Endothelial cell of umbilical vein (primary cell): ENCODE data around the gene MTARC2. TPM values are rescaled to one million over a fixed set of nuclear protein-coding genes. Genes with fewer than 3 reads are reported as not detected.

ENCODE experiments used
- BruUV-seq: library from RNA; stranded (reverse); fragments of 400-500 nt; replicated peaks from 2 replicates; lab custom pipeline; 2021; lab: Mats Ljungman, UMichigan
- CTCF ChIA-PET: fragments of 300-600, 350-600 bp; sonication (Branson Sonifier 250); formaldehyde crosslinking; loops from one replicate; lab custom pipeline; 2021; ENCODE audit warnings: antibody characterized with exemption, inconsistent platforms; lab: Charles Lee
- POLR2A ChIA-PET: fragments of 300-600, 350-600 bp; sonication (Branson Sonifier 250); formaldehyde crosslinking; loops from one replicate; lab custom pipeline; 2021; ENCODE audit warnings: antibody characterized with exemption, inconsistent platforms; lab: Charles Lee
- DNase-seq: peaks from one replicate; pipeline ENCODE4 v3.0.0-alpha.2; 2011; ENCODE audit warnings: low read depth, low spot score
- FAIRE-seq: peaks from 2 replicates; lab custom pipeline; 2011; peaks lifted over from hg19 to GRCh38; lab: Jason Lieb, UNC
- H2AFZ ChIP-seq: 2 replicates; pipeline ENCODE4 v1.6.0; 2012; ENCODE audit warnings: low read depth, low read length, control low read depth, inconsistent platforms
- H3K27ac ChIP-seq: 2 replicates; pipeline ENCODE4 v1.5.1; 2011; ENCODE audit warnings: low read depth, mild to moderate bottlenecking, control low read depth, low read length, moderate library complexity; ENCODE audit not compliant: insufficient read depth
- H3K27me3 ChIP-seq, 2 experiments: 2 replicates each; pipeline versions ENCODE4 v1.6.0 to v1.6.1; 2011; ENCODE audit warnings: low read length in 2 of 2, mixed read lengths in 1 of 2; ENCODE audit not compliant: control insufficient read depth in 2 of 2, insufficient read depth in 2 of 2
- H3K36me3 ChIP-seq, 2 experiments: 2 replicates in 1 of 2; 3 replicates in 1 of 2; pipeline ENCODE4 v1.5.1; 2011; ENCODE audit warnings: low read length in 2 of 2, mild to moderate bottlenecking in 1 of 2, moderate library complexity in 1 of 2; ENCODE audit not compliant: control insufficient read depth in 2 of 2, insufficient read depth in 2 of 2; ENCODE audit errors: extremely low read depth in 1 of 2
- H3K4me1 ChIP-seq: 3 replicates; pipeline ENCODE4 v1.5.1; 2011; ENCODE audit warnings: mild to moderate bottlenecking, low read length; ENCODE audit not compliant: control insufficient read depth, insufficient read depth; ENCODE audit errors: extremely low read depth
- H3K4me2 ChIP-seq: 2 replicates; pipeline ENCODE4 v1.6.1; 2011; ENCODE audit warnings: low read length, control low read depth, mixed read lengths; ENCODE audit not compliant: insufficient read depth
- H3K4me3 ChIP-seq, 3 experiments: fragments of 200-600 bp in 1 of 3; sonication (generic), shearing (Covaris generic) in 1 of 3; replicated peaks in 1 of 3; 2 replicates each; pipeline ENCODE4 v1.5.1; 2011 to 2016; ENCODE audit warnings: control low read depth in 3 of 3, low read length in 3 of 3, mild to moderate bottlenecking in 2 of 3, inconsistent platforms in 1 of 3, low read depth in 1 of 3, moderate library complexity in 1 of 3; ENCODE audit not compliant: insufficient read depth in 1 of 3
- H3K79me2 ChIP-seq: 2 replicates; pipeline ENCODE4 v1.6.0; 2012; ENCODE audit warnings: low read length, inconsistent platforms; ENCODE audit not compliant: control insufficient read depth, insufficient read depth
- H3K9ac ChIP-seq: replicated peaks from 2 replicates; pipeline ENCODE3; 2011; ENCODE audit warnings: low read length, control low read depth; ENCODE audit not compliant: insufficient read depth; ENCODE audit errors: extremely low read depth
- H3K9me1 ChIP-seq: replicated peaks from 3 replicates; pipeline ENCODE4 v1.6.0; 2011; ENCODE audit warnings: mild to moderate bottlenecking, low read length; ENCODE audit not compliant: control insufficient read depth, insufficient read depth; ENCODE audit errors: extremely low read depth
- H3K9me3 ChIP-seq: replicated peaks from 2 replicates; pipeline ENCODE4 v1.5.1; 2012; ENCODE audit warnings: low read length, inconsistent platforms; ENCODE audit not compliant: control insufficient read depth, insufficient read depth
- H4K20me1 ChIP-seq: replicated peaks from 2 replicates; pipeline ENCODE3; 2011; ENCODE audit warnings: mild to moderate bottlenecking, low read length; ENCODE audit not compliant: control insufficient read depth, insufficient read depth; ENCODE audit errors: extremely low read depth
- EZH2 ChIP-seq: IDR thresholded peaks from 2 replicates; pipeline ENCODE4 v1.6.1; 2012; ENCODE audit warnings: borderline replicate concordance, low read depth, mild to moderate bottlenecking, moderate library complexity, low read length, inconsistent platforms; ENCODE audit not compliant: severe bottlenecking
- FOS ChIP-seq: IDR thresholded peaks from 2 replicates; pipeline ENCODE4 v1.6.1; 2011; ENCODE audit warnings: mild to moderate bottlenecking, low read length, moderate library complexity, borderline replicate concordance; ENCODE audit not compliant: insufficient read depth
- GATA2 ChIP-seq: IDR thresholded peaks from 2 replicates; pipeline ENCODE4 v1.7.0; 2011; ENCODE audit warnings: low read depth, mild to moderate bottlenecking, moderate library complexity, mixed read lengths, low read length; ENCODE audit not compliant: insufficient read length, insufficient read depth
- JUN ChIP-seq: IDR thresholded peaks from 2 replicates; pipeline ENCODE4 v1.6.1; 2011; ENCODE audit warnings: borderline replicate concordance, low read depth; ENCODE audit not compliant: insufficient read length, insufficient read depth
- MAX ChIP-seq: IDR thresholded peaks from 2 replicates; pipeline ENCODE4 v1.6.1; 2011; ENCODE audit not compliant: insufficient read depth, insufficient read length
- MYC ChIP-seq: IDR thresholded peaks from one replicate; pipeline ENCODE4 v1.6.1; 2011; ENCODE audit warnings: mild to moderate bottlenecking, low read depth, low read length
- POLR2A ChIP-seq: IDR thresholded peaks from 2 replicates; pipeline ENCODE4 v1.6.1; 2012; ENCODE audit warnings: low read depth, mild to moderate bottlenecking, control low read depth, low read length
- POLR2AphosphoS5 ChIP-seq: IDR thresholded peaks from 2 replicates; pipeline ENCODE4 v1.6.1; 2012; ENCODE audit warnings: low read depth, mild to moderate bottlenecking, control low read depth, low read length, moderate library complexity; ENCODE audit not compliant: insufficient read depth
- dilution Hi-C: fragments of 300-500 bp; cut with MboI; formaldehyde crosslinking; loops from one replicate; pipeline ENCODE4 v1.15.0; 2019; ENCODE audit warnings: low sequenced_read_pairs; ENCODE audit not compliant: extremely low pct_ligation_motif_present
- intact Hi-C: fragments of 100-400 bp; cut with micrococcal nuclease; formaldehyde crosslinking; loops from one replicate; pipeline ENCODE4 v1.10.0; 2022
- polyA plus RNA-seq, 4 experiments: library from polyadenylated mRNA; depleted of rRNA in 3 of 4; stranded (reverse) in 3 of 4; unstranded in 1 of 4; fragments of >200 nt; gene quantifications; 2 replicates each; pipeline versions ENCODE4 v1.2.1 to v1.2.3, GENCODE V29; 2011 to 2012; ENCODE audit warnings: missing spikeins in 1 of 4
- total RNA-seq: library from RNA; stranded (reverse); gene quantifications from 2 replicates; pipeline ENCODE4 v1.2.3, GENCODE V29; 2021
- TF ChIP-seq, protein P1 (sequence below), 2 donors: IDR thresholded peaks; 1 replicate in 1 of 2; 2 replicates in 1 of 2; pipeline ENCODE4 v1.5.1; 2011; ENCODE audit warnings: low read length in 2 of 2, mild to moderate bottlenecking in 2 of 2, moderate library complexity in 2 of 2, control low read depth in 1 of 2, inconsistent platforms in 1 of 2, low read depth in 1 of 2; ENCODE audit not compliant: insufficient read depth in 1 of 2; ENCODE audit errors: extremely low read depth in 1 of 2

MTARC2 gene
- total and polyA plus RNA-seq, 2 donors (not counting 3 experiments of a cell fraction or from before 2014, with no cell fraction given): 9.8 to 14.1 TPM

GRCh38 chr1:220785166-220786056 is 37.3 kb downstream of the MTARC2 start:
- POLR2A ChIA-PET: interaction anchor here (0.6 kb wide), 1 partner anchor 249 kb away, joined by 3 read pairs; no protein-coding TSS in a partner anchor

More at GRCh38 chr1:220785166-220786056, 37.3 kb downstream of the MTARC2 start:
- no peak for FAIRE-seq
- dilution Hi-C loops (no loop called here), intact Hi-C loops (no loop called here)
- H3K9me1 ChIP-seq: no peaks in the 10 kb centered on the region
- peaks cover 0 to 2% of the 10 kb centered on the region in 2 experiments for H3K36me3 ChIP-seq
- no peaks in the 10 kb centered on the region for H3K9me3 ChIP-seq
- no peak overlapping the region for H3K4me3 ChIP-seq
- no TSS peak for BruUV-seq
- H2AFZ ChIP-seq: no peak overlapping the region
- no peak overlapping the region for H3K27ac ChIP-seq
- no peak for DNase-seq
- H3K9ac ChIP-seq: no peak overlapping the region
- peaks cover 12% of the 10 kb centered on the region for H3K4me1 ChIP-seq
- no peaks in the 10 kb centered on the region for H4K20me1 ChIP-seq
- TF ChIP-seq, protein P1, sequence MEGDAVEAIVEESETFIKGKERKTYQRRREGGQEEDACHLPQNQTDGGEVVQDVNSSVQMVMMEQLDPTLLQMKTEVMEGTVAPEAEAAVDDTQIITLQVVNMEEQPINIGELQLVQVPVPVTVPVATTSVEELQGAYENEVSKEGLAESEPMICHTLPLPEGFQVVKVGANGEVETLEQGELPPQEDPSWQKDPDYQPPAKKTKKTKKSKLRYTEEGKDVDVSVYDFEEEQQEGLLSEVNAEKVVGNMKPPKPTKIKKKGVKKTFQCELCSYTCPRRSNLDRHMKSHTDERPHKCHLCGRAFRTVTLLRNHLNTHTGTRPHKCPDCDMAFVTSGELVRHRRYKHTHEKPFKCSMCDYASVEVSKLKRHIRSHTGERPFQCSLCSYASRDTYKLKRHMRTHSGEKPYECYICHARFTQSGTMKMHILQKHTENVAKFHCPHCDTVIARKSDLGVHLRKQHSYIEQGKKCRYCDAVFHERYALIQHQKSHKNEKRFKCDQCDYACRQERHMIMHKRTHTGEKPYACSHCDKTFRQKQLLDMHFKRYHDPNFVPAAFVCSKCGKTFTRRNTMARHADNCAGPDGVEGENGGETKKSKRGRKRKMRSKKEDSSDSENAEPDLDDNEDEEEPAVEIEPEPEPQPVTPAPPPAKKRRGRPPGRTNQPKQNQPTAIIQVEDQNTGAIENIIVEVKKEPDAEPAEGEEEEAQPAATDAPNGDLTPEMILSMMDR (IDR thresholded peaks at IDR 0.05; ENCODE audit: extremely low read depth in 1 of 2, insufficient read depth in 1 of 2, low read depth in 1 of 2, low read length in 2 of 2): no peak
- TF ChIP-seq POLR2AphosphoS5 (no peak), GATA2 (no peak), MAX (no peak), JUN (no peak), FOS (no peak), EZH2 (no peak), MYC (no peak), POLR2A (no peak)
- CTCF ChIA-PET: interaction anchor here (0.8 to 7.3 kb wide), 7 partner anchors 9 to 595 kb away, joined by 3 to 66 read pairs (median 5); no protein-coding TSS in a partner anchor
- H3K27me3 ChIP-seq: no peaks in the 10 kb centered on the region
- H3K4me2 ChIP-seq: no peak overlapping the region
- H3K79me2 ChIP-seq: no peaks in the 10 kb centered on the region
